ENCODE data around the gene GDF15.
A peak's percentile ranks its signal among the peaks of the same experiment; 100 is the strongest.
"Not testable (repeated sequence)": the region's sequence is repeated elsewhere in the genome, so short reads cannot be mapped to it uniquely, and the experiment has no call there.

GDF15 gene

DNA sequence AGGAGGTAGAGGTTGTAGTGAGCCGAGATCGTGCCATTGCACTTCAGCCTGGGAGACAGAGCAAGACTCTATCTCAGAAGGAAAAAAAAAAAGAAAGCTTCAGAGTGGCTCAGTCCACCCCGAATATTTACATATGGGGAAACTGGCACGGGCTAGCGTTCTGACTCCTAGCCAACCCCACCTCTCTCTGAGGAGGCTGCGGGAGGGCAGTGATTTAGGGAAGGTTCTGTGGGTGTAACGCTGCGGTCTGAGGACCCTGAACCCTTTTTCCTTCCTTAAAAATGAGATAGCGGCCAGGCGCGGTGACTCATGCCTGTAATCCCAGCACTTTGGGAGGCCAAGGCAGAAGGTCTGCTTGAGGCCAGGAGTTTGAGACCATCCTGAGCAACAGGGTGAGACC is 6.5 kb downstream of the GDF15 start:
- DNase-seq, result peak; percentile 89 to 96 (median 90)

DNA sequence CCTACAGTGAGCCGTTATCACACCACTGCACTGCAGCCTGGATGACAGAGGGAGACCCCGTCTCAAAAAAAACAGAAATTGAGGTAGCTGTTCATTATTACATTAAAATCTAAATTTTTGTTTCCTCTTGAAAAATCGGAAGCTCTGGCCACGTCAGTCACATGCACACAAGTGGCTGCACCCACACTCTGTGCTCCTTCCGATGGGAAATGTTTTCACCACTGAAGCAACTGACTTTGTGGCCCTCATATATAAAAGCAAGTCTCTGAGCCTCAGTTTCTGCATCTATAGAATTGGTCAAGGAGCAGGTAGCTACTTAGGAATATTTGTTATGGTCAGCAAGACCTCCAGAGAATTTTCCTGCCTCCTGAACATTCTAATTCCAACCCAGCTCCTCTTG is 7.0 kb downstream of the GDF15 start:
- DNase-seq, result peak; percentile 64 to 71 (median 68)

DNA sequence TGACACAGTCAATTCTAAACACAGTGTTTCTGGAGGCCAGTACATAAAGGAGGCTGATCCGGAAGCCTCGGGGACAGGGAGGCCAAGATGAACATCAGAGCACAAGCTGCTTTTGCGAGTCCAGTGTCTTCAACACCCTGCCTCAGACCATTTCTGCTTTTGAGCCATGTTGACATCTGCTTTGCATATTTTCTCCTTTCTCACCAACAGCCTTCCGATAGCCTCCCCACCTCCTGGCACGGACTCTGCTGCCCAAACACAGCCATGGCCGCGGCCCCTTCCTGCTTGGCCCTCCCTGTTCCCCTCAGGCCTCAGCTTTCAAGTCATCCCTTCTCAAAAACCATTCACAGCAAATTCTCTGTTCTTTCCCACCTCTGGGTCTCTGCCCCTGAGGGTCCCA is 7.9 kb downstream of the GDF15 start:
- DNase-seq, result peak; percentile 82 to 91 (median 85)

DNA sequence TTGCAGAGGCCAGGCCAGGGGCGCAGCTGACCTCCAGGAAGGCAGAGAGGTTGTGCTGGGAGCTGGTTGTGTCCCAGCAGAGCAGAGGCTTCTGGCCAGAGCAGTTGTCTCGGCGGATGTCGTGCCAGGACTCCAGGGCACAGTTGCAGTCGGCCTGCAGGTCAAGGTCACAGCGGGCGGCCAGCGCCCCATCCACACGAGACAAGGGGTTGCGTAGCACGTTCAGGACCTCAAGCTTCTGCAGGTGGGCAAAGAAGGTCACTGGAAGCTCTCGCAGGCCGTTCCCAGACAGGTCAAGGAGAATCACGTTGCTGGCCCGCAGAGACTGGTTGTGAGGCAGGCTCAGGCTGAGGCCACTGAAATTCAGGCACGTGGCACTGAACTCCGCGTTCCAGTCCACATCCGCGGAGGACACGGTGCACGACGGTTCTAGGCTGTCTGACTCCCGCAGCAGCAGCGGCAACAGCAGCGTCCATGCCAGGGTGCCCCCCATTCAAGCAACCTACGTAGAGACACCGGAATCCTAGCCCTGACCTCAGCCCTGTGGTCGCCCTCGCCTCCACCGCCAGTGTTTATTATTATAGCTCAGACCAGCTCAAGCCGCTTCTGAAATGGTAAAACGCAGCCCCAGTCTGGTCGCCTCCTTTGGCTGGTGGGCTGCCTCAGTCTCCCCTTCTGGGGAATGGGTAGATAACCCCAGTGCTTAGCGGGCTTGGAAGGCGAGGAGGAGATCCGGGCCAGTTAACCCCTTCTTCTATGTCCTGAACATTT is 10.7 kb downstream of the GDF15 start:
- peak in 1 of 3 donors; percentile 15 for DNase-seq

DNA sequence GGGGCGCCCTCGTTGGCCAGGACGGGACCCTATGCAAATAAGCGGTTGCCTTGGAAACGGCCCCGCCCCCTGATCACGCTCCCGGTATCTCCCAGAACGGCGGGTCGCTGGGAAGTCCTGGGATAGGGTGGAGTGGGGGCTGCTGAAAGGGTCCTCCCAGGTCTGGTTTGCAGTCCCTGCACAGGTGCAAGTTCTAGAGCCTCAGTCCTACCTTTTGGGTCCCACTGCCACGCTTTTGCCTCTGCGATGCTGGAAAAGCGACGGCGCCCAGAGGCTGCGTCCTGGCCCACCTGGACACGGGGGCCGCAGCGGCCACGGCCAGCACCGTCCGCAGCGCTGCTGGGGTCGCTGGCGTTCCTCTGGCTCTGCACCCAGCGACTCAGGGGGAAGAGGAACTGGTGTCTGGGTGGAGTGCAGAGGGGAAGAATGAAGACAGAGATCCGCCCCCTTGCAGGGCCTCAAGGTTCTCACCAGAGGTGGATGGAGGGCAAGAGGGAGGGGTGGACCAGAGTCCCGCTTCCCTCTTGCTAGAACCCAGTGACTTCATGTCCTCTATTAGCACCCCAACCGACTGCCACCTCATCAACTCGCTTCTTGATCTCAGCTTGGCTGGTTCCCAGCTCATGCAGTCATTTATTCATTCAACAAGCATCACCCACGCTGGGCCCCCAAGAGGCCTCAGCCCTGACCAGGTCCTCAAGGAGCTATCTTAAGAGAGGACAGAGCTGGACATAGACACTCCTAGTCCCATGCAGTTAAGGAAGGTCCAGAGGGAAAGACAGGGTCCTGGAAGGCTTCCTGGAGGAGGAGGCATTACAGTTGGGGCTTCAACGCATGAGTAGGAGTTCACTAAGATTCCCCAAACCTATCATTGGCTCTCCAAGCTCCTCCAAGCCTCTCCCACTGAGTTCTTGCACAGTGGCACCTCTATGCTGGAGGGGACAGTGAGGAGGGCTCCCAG is 11.6 kb downstream of the GDF15 start, which contains the start of gene LRRC25:
Gene LRRC25, minus strand, starts transcription at position 381 of the 961 bp plus-strand sequence. CDS start 659 bp downstream, outside the sequence.
- DNase-seq, result peak; percentile 73 to 85 (median 83)

DNA sequence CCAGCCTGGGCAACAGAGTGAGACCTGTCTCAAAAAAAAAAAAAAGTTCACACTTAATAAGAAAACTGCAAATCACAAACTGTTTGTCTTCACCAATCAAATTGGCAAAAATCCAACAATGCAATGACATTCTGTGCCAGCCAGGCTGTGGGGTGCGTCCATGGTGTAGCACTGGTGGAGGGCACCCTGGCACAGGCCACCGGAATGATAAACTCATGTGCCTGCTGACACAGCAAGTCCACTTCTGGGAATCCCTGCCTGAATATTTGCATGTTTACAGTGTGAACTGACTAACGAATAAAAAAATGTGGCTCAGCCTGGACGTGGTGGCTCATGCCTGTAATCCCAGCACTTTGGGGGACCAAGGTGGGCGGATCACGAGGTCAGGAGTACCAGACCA is 13.1 kb downstream of the GDF15 start:
- DNase-seq, result peak; percentile 83 to 95 (median 88)

DNA sequence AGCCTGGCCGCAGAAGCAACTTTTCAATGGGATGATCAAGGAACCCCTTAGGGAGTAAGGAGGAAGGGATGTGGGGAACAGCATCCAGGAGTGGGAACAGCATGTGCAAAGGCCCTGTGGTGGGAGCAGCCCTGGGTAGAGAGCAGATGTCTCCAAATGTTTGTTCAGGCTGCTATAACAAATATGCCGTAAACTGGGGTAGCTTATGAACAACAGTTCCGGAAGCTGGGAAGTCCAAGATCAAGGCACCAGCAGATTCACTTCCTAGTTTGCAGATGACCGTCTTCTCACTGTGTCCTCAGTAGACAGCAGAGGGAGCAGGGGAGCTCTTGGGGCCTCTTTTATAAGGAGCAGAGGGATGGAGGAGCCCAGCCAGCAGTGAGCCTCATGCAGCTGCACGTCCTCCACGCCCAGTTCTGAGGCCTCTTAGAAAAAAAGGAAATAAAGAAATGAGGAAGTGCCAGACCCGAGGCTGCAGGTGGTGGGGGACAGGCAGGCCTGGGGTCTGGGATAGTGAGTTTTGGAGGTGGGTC is 15.7 kb downstream of the GDF15 start:
- peak; percentile 94 to 97 (median 96) for DNase-seq

DNA sequence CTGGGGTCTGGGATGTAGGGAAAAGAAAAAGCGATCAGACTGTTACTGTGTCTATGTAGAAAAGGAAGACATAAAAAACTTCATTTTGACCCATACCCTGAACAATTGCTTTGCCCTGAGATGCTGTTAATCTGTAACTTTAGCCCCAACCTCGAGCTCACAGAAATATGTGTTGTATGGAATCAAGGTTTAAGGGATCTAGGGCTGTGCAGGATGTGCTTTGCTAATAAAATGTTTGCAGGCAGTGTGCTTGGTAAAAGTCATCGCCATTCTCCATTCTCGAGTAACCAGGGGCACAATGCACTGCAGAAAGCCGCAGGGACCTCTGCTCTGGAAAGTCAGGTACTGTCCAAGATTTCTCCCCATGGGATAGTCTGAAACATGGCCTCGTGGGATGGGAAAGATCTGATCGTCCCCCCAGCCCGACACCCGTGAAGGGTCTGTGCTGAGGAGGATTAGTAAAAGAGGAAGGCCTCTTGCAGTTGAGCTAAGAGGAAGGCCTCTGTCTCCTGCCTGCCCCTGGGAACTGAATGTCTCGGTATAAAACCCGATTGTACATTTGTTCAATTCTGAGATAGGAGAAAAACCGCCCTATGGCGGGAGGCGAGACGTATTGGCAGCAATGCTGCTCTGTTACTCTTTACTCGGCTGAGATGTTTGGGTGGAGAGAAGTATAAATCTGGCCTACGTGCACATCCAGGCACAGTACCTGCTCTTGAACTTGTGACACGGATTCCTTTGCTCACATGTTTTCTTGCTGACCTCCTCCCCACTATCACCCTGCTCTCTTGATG is 16.7 kb downstream of the GDF15 start:
- DNase-seq, result not testable (repeated sequence)

DNA sequence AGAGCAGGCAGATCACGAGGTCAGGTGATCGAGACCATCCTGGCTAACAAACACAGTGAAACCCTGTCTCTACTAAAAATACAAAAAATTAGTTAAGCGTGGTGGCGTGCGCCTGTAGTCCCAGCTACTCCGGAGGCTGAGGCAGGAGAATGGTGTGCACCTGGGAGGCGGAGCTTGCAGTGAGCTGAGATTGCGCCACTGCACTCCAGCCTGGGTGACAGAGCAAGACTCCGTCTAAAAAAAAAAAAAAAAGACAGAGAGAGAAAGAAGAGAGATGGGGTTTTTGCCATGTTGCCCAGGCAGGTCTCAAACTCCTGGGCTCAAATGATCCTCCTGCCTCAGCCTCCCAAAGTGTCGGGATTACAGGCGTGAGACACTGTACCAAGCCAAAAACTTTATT is 19.8 kb downstream of the GDF15 start:
- not testable (repeated sequence) for DNase-seq

DNA sequence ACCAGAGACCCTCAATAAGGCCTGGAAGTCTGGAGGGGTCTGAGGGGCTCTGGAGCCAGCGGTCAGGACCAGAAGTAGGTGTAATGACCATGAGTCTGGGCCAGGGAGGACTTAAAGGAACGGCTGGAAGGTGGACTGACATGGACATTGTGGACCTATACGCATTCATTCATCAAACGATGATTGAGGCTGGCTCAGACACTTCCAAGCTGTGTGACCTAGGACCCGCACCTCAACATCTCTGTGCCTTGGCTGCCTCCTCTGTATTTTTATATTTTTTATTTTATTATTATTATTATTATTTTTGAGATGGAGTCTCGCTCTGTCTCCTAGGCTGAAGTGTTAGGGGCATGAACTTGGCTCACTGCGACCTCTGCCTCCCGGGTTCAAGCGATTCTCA is 20.8 kb downstream of the GDF15 start:
- no peak for DNase-seq

DNA sequence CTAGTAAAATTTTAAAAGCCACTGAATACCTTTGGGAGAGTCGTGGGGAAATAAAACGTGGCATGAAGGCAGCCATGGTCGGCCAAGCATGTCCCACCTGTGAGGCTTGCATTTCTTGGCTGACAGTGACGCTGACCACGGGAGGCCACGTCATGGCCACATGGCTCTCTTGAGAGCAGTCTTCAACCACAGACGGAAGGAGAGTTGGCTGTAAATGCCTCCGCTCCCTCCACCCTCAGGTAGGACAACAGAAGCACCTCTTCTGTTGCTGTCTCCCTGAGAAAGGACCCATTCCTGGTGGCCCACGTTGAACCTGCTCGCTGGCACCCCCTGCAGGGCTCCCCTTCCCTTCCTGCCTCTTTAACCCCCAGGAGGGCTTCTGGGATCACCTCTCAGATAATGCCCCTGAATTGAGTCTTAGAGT is 22.1 kb downstream of the GDF15 start:
- peak; percentile 49 to 82 (median 68) for DNase-seq

DNA sequence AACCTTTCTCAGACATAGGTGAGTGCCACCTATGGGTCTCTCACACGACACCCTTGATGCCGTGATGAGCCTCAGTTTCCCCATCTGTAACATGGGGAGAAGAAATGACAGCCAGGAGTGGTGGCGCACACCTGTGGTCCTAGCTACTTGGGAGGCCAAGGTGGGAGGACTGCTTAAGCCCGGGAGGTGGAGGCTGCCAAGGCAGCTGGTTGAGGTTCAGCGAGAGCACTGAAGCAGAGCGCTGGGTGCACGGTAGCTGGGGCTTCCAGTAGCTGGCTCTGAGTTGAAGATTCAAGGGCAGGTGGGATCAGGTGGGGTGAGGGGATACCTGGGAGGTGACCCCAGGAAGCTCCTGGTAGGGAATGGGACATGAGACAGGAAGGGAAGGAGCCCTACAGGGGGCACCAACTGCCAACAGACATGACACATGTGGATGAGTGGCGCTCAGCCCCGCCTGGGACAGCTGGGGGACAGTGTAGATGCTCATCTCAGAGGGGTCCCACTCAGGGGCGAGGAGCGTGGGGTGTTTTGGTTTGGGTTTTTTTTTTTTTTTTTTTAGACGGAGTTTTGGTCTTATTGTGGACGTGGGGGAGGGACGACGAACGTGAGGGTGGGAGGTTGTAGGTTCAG is 26.8 kb downstream of the GDF15 start:
- no peak for DNase-seq

DNA sequence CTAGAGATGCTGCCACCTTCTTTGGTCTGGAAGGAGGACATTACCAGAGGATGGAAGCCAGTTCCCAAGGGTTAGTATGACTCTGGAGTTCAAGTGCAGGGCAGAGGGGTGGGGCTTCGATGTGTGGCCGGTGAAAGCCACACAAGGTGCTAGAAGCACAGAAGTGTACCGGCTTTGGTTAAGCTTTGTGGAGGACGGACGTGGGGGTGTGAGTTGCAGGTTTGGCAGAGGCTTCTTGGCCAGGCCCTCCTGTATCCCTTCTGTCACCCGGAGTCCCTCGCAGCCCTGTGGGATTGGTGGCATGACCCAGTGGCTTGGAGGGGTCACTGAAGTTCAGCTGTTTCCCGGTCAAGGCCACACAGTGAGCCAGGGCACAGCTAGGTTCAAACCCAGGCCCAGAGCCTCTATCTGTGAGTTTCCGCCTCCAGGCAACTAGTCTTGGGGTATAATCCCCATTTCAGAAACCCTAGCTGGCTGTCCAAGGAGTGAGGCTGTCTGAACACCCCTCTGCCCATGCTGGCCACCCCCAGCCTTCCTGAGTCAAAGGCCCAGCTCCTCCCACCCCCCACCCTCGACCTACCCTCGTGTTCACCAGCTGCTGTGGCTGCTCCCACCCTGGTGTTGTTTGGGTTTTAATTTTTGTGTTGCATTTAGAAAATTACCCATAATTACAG is 28.7 kb downstream of the GDF15 start:
- peak; percentile 33 to 34 (median 34) for DNase-seq

DNA sequence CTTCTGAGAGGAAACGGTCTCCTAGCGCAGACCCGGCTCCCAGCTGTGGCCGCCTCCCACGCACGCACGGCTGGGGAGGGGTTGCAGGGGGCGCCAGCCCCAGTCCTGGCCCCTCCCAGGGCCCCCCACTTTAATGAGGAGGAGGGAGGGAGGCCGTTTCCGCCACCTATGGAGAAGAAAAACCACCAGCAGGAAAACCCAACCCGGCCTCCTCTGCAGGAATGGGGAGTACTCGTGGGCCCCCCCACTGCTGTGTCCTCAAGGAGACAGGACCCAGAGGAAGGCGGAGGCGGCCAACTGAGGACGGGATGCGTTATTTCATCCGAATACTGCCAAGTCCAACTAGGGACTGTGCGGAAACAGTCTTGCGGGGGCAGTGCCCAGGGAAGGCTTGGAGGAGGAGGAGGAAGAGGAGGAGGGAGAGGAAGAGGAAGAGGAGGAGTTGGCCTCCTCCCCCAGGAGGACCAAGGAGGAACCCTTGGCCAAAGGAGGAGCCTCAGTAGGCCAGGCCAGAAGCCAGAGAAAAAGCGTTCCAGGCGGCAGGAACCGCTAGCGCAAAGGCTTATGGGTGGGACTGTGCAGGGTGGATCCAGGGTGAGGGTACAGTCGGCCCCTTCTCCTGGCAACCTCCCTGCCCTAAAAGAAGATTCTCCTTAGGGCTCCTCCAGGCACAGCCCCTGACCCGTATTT is 29.4 kb downstream of the GDF15 start:
- peak; percentile 76 to 84 (median 79) for DNase-seq

DNA sequence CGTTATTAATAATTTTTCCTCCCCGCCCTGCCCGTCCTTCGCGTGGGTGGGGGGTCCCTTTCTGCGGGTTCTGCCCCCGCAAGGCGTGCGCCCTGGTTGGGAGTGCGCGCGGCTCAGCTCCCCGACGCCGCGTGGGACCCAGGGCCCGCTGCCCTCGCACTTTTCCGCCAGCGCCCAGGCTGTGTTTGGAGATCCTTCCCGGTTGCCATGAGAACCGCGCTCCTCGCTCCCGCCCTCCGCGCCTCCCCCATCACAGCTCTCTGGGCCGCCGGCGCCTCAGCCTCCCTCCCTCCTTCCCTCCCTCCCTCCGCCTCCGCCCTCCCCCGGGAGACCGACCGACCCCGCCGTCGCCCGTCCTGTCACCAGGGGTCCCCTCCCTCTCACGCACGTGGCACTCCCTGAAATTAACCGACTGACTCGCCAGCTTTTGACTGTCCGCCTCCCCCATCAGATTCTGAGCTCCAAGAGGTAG is 30.9 kb downstream of the GDF15 start:
- DNase-seq, result peak; percentile 72 to 84 (median 75)

DNA sequence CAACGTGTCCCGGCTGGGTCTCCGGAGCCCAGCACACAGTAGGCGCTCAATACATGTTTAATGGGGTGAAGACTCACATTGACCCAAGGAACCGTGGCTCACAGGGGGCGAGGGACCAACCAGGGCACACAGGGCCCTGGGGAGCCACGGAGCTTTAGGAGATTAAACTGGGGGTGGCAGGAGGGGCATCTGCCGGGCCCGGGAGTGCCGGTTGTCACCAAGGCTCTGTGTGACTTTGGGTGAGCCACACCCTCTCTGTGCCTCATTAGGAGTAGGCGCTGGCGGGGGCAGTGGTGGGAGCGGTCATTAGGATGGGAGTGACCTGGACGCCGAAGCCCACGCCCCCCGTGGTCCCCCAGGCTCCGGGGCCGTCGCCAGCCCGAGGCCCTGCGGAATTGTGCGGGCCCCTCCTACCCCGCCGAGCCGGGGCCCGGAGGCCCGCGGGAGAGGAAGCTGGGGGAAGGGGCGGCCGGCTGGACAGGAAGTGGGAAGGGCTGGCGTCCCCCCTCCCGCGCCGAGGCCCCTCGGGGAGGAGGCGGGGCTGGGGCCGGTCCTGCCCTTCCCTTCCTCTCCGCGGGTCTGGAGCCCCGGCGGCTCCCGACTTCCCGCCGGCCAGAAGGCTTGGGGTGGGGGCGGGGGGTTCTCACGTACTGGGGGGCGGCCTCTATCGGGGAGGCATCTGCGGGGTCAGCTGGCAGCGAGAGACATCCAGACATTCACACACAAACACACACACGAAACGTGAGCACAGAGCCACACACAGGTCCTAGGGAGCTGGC is 31.5 kb downstream of the GDF15 start:
- peak in 2 of 3 donors; percentile 49 to 76 for DNase-seq

DNA sequence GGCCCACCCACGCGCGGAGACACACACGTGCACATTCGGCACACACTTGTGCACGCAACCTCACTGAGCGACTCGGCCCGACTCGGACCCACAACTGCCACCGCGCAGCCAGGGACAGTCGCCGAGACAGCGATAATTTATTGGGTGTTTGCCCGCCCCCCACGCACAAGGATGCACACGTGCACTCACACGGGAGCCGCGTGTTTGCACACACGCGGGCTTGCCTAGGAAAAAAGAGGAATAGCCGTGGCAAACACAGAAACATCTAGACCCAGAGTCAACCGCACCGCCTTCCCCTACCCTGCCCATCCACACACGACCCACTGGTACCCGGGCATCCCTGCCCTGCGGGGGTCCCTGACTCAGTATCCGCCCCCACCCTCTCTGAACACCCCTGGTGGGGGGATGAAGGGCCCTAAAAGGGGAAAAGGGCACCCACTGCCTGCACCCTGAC is 32.1 kb downstream of the GDF15 start:
- peak in 2 of 3 donors; percentile 53 to 58 for DNase-seq

DNA sequence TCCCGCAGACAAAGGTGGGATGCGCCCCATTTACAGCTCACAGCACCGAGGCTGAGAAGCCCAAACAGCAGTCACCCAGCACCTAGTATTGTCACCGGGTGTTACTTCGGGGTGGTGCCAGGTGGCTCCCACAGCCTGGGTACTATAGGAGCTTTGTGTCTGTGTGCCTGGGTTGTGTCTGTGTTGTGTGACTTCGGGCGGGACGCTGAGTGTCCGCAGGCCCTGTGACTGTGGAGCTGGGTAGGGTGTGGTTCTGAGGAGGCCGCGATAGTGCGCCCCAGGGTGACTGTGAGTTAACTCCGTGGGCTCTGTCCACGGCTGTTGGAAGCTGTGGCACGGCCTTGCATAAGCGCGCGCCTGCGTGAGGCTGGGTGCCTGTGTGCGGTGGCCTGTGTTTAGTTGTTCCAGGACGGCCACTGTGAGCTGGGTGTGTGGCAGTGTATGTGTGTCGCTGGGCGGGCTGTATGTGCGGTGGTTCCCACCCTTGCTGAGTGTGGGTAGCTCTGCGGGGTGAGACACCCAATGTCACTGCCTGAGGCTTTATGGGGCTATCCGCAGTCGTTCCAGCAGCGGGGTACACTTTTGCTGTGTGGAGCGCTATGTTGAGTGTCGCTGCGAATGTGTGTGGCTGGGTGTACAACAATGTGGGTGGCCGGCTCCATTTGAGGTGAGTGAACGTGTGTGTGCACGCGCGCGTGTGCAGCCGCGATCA is 32.7 kb downstream of the GDF15 start:
- peak; percentile 37 to 57 (median 53) for DNase-seq

DNA sequence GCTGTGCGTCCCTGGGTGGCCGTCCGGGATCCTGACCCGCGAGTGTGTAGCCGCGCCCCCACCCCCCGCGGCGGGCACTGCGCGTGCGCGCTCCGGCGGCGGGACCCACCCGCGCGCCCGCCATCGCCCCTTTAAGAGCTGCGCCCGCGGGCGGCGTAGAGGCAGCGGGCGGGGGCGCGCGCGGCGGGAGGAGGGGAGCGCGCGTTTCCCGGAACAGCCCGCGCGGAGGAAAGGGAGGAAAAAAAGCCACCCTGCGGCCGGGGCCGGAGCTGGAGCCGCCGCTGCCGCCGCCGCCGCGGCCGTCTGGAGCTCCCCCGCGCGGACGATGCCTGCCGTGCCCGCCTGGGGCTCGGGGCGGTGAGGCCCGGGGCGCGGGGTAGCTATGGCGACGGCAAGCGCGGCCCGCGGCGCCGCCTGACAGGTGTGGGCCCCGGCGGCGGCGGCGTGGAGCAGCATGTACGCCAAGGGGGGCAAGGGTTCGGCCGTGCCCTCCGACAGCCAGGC is 33.3 kb downstream of the GDF15 start, which contains the start of gene SSBP4:
Gene SSBP4, plus strand, starts transcription at position 204 of the 504 bp plus-strand sequence. Its CDS starts 251 bp downstream, at position 455.
- peak; percentile 85 to 93 (median 86) for DNase-seq
